ENCODE data around the gene GJA5.

GJA5 gene

GRCh38 chr1:147791876-147792275, 31.5 kb upstream of the GJA5 start:
- no peak for TF ChIP-seq RAD21 (IDR thresholded peaks at IDR 0.05; ENCODE audit: low read depth)
- TF ChIP-seq TCF12 (IDR thresholded peaks at IDR 0.05; ENCODE audit: low read depth) = no peak
- TF ChIP-seq MAX (IDR thresholded peaks at IDR 0.05) = no peak
- no peak for TF ChIP-seq TEAD4 (IDR thresholded peaks at IDR 0.05)
- no peak for TF ChIP-seq NFIC (IDR thresholded peaks at IDR 0.05)
- no peak for TF ChIP-seq CEBPB (IDR thresholded peaks at IDR 0.05)
- no peak for TF ChIP-seq CREB1 (IDR thresholded peaks at IDR 0.05; ENCODE audit: low read depth)
- no peak for TF ChIP-seq ZBTB7A (IDR thresholded peaks at IDR 0.05; ENCODE audit: low read depth)
- TF ChIP-seq EP300 (IDR thresholded peaks at IDR 0.05; ENCODE audit: borderline replicate concordance) = no peak
- TF ChIP-seq TAF1 (IDR thresholded peaks at IDR 0.05; ENCODE audit: low read depth) = no peak
- TF ChIP-seq REST (IDR thresholded peaks at IDR 0.05; ENCODE audit: low read depth) = no peak

GRCh38 chr1:147787765-147788164, 27.4 kb upstream of the GJA5 start:
- no peak for TF ChIP-seq TEAD4 (IDR thresholded peaks at IDR 0.05)
- no peak for TF ChIP-seq NFIC (IDR thresholded peaks at IDR 0.05)
- TF ChIP-seq FOXM1 (IDR thresholded peaks at IDR 0.05; ENCODE audit: borderline replicate concordance, low read depth) = no peak
- TF ChIP-seq TCF12 (IDR thresholded peaks at IDR 0.05; ENCODE audit: low read depth) = no peak
- no peak for TF ChIP-seq USF1 (IDR thresholded peaks at IDR 0.05)
- TF ChIP-seq ZBTB7A (IDR thresholded peaks at IDR 0.05; ENCODE audit: low read depth) = no peak
- TF ChIP-seq CREB1 (IDR thresholded peaks at IDR 0.05; ENCODE audit: low read depth) = no peak
- no peak for TF ChIP-seq YY1 (IDR thresholded peaks at IDR 0.05; ENCODE audit: low read depth)
- no peak for TF ChIP-seq RAD21 (IDR thresholded peaks at IDR 0.05; ENCODE audit: low read depth)
- no peak for TF ChIP-seq MAX (IDR thresholded peaks at IDR 0.05)
- TF ChIP-seq CEBPB (IDR thresholded peaks at IDR 0.05) = no peak
- no peak for TF ChIP-seq EP300 (IDR thresholded peaks at IDR 0.05; ENCODE audit: borderline replicate concordance)
- no peak for TF ChIP-seq REST (IDR thresholded peaks at IDR 0.05; ENCODE audit: low read depth)
- no peak for TF ChIP-seq EGR1 (IDR thresholded peaks at IDR 0.05)
- TF ChIP-seq TAF1 (IDR thresholded peaks at IDR 0.05; ENCODE audit: low read depth) = no peak

- TF ChIP-seq YY1 (IDR thresholded peaks at IDR 0.05; ENCODE audit: low read depth) (no peak), ZBTB7A (IDR thresholded peaks at IDR 0.05; ENCODE audit: low read depth) (no peak), NFIC (IDR thresholded peaks at IDR 0.05) (no peak), EGR1 (IDR thresholded peaks at IDR 0.05) (no peak), FOXM1 (IDR thresholded peaks at IDR 0.05; ENCODE audit: borderline replicate concordance, low read depth) (no peak), CEBPB (IDR thresholded peaks at IDR 0.05) (no peak), RAD21 (IDR thresholded peaks at IDR 0.05; ENCODE audit: low read depth) (no peak), MAX (IDR thresholded peaks at IDR 0.05) (no peak), CREB1 (IDR thresholded peaks at IDR 0.05; ENCODE audit: low read depth) (no peak), EP300 (IDR thresholded peaks at IDR 0.05; ENCODE audit: borderline replicate concordance) (no peak)
These were observed 26.1 kb upstream of the GJA5 start for GRCh38 chr1:147786536-147786935.

GRCh38 chr1:147785794-147786506, 25.5 kb upstream of the GJA5 start:
- TF ChIP-seq FOXM1 (IDR thresholded peaks at IDR 0.05; ENCODE audit: borderline replicate concordance, low read depth) (no peak), EP300 (IDR thresholded peaks at IDR 0.05; ENCODE audit: borderline replicate concordance) (no peak), CEBPB (IDR thresholded peaks at IDR 0.05) (no peak), NFIC (IDR thresholded peaks at IDR 0.05) (no peak), EGR1 (IDR thresholded peaks at IDR 0.05) (no peak), ZBTB7A (IDR thresholded peaks at IDR 0.05; ENCODE audit: low read depth) (no peak), TAF1 (IDR thresholded peaks at IDR 0.05; ENCODE audit: low read depth) (no peak), RAD21 (IDR thresholded peaks at IDR 0.05; ENCODE audit: low read depth) (no peak), CREB1 (IDR thresholded peaks at IDR 0.05; ENCODE audit: low read depth) (no peak), TCF12 (IDR thresholded peaks at IDR 0.05; ENCODE audit: low read depth) (no peak), YY1 (IDR thresholded peaks at IDR 0.05; ENCODE audit: low read depth) (no peak), REST (IDR thresholded peaks at IDR 0.05; ENCODE audit: low read depth) (no peak), MAX (IDR thresholded peaks at IDR 0.05) (no peak), USF1 (IDR thresholded peaks at IDR 0.05) (no peak)

Data from Ishikawa (cell line).